Activated CD4-positive, alpha-beta T cell treated with anti-CD3 and anti-CD28 coated beads, Interleukin-2, amount 50 U/mL, for 48 hours (primary cell): Measurements from ENCODE around the gene SRPK3.
"Not testable (repeated sequence)": the region's sequence is repeated elsewhere in the genome, so short reads cannot be mapped to it uniquely, and the experiment has no call there.

Experiments used
- DNase-seq, 2 experiments: peaks; one replicate each; pipeline ENCODE4 v3.0.0-alpha.2; 2020

The SRPK3 gene, protein sequence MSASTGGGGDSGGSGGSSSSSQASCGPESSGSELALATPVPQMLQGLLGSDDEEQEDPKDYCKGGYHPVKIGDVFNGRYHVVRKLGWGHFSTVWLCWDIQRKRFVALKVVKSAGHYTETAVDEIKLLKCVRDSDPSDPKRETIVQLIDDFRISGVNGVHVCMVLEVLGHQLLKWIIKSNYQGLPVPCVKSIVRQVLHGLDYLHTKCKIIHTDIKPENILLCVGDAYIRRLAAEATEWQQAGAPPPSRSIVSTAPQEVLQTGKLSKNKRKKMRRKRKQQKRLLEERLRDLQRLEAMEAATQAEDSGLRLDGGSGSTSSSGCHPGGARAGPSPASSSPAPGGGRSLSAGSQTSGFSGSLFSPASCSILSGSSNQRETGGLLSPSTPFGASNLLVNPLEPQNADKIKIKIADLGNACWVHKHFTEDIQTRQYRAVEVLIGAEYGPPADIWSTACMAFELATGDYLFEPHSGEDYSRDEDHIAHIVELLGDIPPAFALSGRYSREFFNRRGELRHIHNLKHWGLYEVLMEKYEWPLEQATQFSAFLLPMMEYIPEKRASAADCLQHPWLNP

DNA sequence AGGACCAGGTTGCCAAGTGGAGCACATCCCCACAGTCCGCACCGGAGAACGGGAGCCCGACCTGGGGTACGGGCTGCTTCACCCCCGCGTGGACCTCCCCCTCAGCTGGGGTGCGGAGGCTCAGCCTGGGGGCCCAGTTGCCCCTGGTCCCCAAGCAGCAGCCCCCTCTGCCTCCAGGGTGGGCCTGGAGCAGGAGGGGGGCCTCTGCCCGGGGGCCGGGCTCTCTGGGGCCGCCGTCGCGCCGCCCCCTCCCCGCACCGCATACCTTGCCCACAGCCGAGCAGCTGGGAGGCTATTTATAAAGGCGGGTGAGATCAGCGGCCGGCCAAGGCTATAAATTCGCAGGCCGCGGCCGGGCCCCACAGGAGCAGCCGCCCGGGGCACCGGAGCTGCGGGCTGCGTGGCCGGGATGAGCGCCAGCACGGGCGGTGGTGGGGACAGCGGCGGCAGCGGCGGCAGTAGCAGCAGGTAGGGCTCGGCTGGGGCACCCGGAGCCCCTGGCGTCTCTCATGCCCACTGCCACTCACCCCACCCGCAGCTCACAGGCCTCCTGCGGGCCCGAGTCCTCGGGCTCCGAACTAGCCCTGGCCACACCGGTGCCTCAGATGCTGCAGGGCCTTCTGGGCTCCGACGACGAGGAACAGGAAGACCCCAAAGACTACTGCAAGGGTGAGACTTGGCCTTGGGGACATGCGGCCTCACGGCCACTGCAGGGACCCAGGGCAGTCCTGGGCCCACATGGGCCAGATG, at the start of gene SRPK3:
Gene SRPK3, plus strand, starts transcription at position 364 of the 750 bp plus-strand sequence. Its CDS starts 46 bp downstream, at position 410.
- no peak for DNase-seq

- no peak for DNase-seq
These were observed 49.6 kb upstream of the SRPK3 start for GRCh38 chrX:153731117-153731844.

- DNase-seq = no peak
These were observed 49.0 kb upstream of the SRPK3 start for GRCh38 chrX:153731845-153732215.

DNA sequence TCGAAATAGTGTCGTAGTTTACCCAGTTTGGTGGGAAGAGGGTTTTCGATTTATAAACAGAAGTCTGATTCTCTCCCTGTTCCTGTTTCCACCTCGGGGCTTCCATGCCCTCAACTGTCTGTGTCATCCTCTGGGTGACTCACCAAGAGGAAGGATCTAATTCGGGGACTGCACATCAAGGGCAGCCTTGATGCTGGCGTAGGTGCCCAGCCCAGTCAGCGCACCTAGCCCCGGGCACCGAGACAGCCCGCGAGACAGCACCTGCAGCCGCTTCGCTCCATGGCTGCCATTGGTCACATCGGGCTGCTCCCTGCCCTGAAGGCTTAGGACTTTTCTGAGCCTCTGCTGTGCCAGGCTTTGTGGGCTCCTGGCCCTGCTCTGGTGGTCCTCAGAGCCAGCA, 48.4 kb upstream of the SRPK3 start:
- DNase-seq = no peak

DNA sequence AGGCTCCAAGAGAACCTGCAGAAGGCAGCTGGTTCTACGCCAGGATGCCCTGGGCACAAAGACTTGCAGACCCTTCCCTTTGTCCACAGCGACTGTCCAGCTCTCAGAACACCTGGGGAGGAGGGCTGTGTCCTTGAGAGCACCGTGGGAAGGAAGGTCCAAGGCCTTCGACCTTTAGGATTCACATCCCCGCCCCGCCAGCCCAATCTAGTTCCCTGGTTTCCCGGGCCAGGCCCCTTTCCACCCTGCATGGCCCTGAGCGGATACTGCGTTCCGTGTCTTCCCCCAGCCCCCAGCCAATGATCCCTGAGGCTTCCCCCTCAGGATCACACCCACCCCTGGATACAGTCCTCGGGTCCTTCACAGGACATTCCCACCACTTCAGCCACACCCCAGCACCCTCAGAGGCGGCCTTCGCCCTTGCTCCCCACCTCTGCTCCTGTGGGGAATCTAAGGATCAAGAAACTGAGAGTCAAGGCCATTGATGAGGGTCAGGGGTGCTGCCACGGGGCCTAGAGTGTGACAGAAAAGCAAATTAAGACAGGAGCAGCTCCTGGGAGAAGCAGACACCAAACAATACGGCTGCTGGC, 47.1 kb upstream of the SRPK3 start:
- DNase-seq = no peak

DNA sequence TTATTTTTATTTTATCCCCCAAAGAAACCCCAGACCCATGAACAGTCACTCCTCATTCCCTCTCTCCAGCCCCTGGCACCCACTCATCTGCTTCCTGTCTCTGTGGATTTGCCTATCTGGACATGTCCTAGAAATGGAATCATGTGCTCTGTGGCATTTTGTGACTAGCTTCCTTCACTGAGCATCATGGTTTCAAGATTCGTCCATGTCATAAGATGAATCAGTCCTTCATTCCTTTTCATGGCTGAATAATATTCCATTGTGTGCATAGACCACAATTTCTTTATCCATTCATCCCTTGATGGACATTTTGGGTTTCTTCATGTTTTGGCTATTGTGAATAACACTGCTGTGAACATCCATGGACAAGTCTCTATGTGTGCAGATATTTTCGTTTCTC, 46.0 kb upstream of the SRPK3 start:
- no peak for DNase-seq

DNA sequence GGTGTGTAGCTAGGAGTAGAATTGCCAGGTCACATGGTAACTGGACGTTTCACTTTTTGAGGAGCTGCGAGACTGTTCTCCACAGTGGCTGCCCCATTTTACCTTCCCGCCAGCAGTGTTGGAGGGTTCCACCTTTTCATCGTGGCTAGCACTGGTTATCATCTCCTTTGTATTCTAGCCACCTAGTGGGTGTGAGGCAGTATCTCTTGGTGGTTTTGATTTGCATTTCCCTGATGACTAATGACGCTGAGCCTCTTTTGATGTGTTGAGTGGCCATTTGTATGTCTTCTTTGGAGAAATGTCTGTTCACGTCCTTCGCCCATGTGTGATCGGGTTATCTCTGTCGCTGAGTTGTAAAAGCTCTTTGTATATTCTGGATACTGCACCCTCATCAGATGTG, 45.6 kb upstream of the SRPK3 start:
- no peak for DNase-seq

GRCh38 chrX:153736071-153736820, 44.6 kb upstream of the SRPK3 start:
- no peak for DNase-seq

DNA sequence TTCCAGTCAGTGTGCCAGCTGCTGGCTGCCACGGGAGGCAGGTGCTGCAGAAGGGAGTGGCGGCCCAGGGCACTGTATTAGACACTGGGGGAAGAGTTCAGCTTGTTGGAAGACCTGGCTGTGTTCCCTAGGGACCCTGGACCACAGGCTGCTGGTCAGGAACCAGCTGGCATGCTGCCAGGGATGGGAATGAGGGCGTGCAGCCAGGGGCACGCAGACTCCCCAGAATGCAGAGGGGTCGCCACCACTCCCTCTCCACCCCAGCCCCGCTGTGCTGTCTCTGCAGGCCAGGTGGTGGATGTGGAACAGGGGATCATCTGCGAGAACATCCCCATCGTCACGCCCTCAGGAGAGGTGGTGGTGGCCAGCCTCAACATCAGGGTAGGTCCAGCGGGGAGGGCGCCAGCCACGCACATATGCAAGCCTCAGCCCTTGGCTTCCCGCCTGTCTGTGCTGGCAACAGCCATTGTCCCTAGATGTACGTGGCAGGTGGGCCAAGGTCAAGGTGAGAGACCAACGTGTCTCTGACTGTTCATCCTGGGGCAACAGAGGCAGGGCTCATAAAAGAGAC, 43.9 kb upstream of the SRPK3 start:
- no peak for DNase-seq

DNA sequence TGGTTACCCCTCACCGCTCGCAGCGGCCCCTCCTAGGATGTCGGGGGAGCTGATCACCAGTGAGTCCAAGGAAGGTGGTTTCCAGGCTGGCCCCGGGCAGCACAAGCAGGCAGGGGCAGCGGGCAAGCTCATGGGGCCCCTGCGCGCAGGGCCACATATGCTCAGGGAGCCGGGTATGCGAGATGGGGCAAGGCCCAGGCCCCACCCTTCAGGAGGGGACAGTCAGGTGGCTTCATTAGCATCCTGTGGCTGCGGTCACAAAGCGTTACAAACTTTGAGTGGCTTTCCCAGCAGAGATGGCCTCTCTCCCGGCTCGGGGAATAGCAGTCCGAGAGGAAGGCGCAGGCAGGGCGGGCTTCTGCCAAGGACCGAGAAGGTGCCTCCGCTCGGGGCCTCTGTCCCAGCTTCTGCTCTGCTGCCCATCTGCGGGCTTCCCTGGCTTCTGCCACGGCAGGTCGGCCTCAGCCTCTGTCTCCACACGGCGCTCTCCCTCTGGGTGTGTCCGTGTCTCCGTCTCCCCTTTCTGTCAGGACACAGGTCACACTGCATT, 42.7 kb upstream of the SRPK3 start:
- DNase-seq = no peak

DNA sequence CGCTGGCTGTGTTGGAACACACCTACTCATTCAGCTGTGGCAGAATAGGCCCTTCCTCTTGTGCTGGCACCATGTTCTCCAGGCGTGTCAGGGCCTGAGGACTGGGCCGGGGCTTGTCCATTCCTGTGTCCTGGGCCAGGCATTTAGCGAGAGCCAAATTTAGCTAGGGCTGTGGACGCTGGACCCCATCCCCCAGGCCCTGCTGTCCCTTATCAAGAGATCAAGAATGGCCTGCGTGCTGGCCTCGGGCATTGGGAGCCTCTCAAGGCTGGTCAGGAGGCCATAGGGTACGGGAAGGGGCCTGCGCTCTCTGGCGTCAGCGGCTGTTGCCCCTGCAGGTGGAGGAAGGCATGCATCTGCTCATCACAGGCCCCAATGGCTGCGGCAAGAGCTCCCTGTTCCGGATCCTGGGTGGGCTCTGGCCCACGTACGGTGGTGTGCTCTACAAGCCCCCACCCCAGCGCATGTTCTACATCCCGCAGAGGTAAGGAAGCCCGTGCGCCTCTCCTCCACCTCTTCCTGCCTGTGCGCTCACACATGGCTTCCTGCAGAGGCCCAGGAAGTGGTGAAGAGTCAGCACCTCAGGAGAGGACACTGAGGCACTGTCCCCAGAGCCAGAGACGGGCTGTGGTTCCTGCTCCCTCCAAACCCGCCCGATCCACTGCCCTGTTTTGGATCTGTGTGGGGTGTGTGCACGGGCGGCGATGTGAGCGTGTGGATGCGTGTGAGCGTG, 40.9 kb upstream of the SRPK3 start:
- DNase-seq = peak; percentile 17 to 25

- no peak for DNase-seq
These were observed 40.1 kb upstream of the SRPK3 start for GRCh38 chrX:153740631-153741222.

DNA sequence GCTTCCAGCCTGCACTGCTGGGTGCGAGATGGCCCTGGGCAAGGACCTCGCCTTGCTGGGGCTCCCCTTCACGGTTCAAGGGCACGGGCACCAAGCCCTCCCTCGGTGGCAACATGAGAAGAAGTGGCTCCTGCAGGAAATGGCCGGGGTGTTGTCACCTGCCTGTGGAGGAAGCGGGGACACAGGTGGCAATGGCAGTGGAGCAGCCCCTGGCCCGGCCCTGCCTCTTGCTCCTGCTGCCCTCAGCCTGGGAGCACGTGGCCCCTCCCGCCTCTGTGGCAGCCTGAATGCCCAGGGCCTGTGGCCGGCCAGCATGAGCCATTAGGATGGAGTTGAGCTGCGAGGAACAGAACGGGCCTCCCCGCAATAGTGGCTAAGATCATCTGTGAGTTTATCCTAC, 39.4 kb upstream of the SRPK3 start:
- no peak for DNase-seq

DNA sequence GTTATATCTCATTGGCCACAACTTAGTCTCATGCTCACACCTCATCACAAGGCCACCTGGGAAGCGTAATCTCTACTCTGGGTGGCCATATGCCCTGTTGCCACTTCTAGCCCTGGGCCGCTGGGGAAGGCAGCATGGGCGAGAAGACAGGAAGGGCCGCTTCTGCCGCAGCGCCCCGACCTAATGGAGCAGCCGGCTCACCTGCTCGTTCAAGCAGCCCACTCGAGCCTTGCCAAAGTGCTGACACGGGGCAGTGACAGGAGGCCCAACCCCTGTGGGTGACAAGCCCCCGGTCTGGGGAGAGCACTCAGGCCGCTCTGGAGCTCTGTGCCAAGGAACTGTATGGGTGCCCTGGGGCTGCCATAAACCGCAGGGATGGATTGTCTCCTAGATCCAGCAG, 38.7 kb upstream of the SRPK3 start:
- DNase-seq = not testable (repeated sequence)

DNA sequence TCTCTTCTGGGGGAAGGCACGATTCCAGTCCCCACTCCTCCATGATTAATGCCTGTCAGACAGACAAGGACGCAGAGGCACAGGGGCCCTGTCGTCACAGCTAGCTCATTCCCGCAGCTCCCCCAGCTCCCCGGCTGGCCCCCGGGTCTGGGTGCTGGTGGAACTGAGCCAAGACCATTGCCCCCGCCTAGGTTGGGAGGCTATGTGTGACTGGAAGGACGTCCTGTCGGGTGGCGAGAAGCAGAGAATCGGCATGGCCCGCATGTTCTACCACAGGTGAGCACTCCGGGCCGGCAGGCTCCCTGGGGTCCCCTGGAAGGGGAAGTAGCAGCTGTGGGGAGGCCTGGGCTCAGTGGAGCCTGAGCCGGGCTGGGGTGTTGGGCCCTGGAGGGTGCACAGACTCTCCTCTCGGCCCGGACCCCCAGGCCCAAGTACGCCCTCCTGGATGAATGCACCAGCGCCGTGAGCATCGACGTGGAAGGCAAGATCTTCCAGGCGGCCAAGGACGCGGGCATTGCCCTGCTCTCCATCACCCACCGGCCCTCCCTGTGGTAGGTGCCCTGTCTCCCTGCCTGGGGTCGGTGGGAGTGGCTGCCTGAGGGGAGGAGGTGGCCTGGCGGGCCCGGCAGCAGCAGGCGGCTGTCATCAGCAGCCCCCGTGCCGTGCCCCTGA, 37.9 kb upstream of the SRPK3 start:
- DNase-seq = not testable (repeated sequence)

DNA sequence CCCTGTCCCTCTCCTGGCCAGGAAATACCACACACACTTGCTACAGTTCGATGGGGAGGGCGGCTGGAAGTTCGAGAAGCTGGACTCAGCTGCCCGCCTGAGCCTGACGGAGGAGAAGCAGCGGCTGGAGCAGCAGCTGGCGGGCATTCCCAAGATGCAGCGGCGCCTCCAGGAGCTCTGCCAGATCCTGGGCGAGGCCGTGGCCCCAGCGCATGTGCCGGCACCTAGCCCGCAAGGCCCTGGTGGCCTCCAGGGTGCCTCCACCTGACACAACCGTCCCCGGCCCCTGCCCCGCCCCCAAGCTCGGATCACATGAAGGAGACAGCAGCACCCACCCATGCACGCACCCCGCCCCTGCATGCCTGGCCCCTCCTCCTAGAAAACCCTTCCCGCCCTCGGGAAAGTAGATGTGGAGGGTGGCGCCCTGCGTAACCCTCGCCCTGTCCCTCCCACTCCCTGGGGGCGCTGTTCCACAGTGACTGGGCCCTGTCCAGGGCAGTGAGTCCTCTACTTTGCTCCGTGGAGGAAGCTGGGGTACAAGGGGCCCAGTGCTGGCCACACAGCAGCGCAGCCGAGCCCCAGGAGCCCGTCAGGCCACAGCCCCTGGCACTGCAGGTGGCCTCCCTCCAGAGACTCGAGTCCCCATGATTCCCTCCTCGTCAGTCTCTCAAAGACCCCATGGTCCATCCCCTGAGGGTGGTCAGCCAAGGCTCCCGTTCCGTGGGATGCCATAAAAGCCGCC, 37.2 kb upstream of the SRPK3 start:
- DNase-seq = not testable (repeated sequence)

GRCh38 chrX:153744210-153745066, 36.4 kb upstream of the SRPK3 start:
- no peak for DNase-seq

DNA sequence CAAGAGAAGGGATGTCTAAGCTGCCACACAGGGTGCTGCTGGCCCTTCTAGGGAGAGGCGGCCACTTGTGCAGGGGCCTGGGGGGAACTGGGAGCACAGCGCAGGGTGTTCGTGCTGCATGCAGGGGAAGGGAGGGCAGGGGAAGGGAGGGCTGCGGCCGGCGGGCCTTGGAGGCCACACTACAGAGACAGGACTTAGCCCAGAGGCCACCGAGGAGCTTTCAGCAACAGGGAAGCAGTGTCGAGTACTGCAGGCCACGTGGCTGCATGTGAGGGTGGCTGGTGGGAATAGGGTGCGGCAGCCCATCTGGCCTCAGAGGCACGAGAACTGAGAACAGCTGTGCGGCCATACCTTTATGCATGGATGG, 35.8 kb upstream of the SRPK3 start:
- not testable (repeated sequence) for DNase-seq
